K562 (cell line): Measurements from ENCODE around the gene WSCD1. TPM values are rescaled to one million over a fixed set of nuclear protein-coding genes. Genes with fewer than 3 reads are reported as not detected.

Experiments
- ATAC-seq: fragments of 200-7000 bp; cut with Tn5 transposase; 3 replicates; pipeline ENCODE4 v1.9.1; 2020; ENCODE audit warnings: moderate library complexity
- BruUV-seq: library from RNA; stranded (reverse); fragments of 400-500 nt; replicated peaks from 2 replicates; lab custom pipeline; 2021; lab: Mats Ljungman, UMichigan
- CTCF ChIA-PET: fragments of 300-600 bp; formaldehyde crosslinking; extraction: SDS; loops from one replicate; lab custom pipeline; 2021; ENCODE audit warnings: low intra/inter-chr PET ratio; lab: Yijun Ruan, JAX
- POLR2A ChIA-PET: fragments of 300-600, 350-650 bp; sonication (Branson Sonifier 250); formaldehyde crosslinking; extraction: SDS; loops from one replicate; lab custom pipeline; 2021; ENCODE audit warnings: antibody characterized with exemption, inconsistent platforms; lab: Yijun Ruan, JAX
- DNase-seq, 4 experiments: peaks; one replicate each; pipeline versions ENCODE4 v3.0.0 to v3.0.0-alpha.2; 2011 to 2018; ENCODE audit warnings: low spot score in 3 of 4, mixed read lengths in 3 of 4; ENCODE audit errors: extremely low read depth in 1 of 4
- FAIRE-seq: peaks from 2 replicates; lab custom pipeline; 2011; peaks lifted over from hg19 to GRCh38; lab: Jason Lieb, UNC
- H2AFZ ChIP-seq: 2 replicates; pipeline ENCODE4 v1.6.0; 2011; ENCODE audit warnings: low read depth, low read length, control low read depth, inconsistent platforms
- H3K27ac ChIP-seq: fragments of 200-600 bp; 3 replicates; pipeline ENCODE4 v1.8.0; 2011; ENCODE audit warnings: low read depth, mild to moderate bottlenecking, control low read depth, inconsistent platforms, low read length, moderate library complexity, mixed read lengths; ENCODE audit errors: extremely low read depth
- H3K27me3 ChIP-seq, 2 experiments: fragments of 300-600 bp in 1 of 2; 2 replicates in 1 of 2; 3 replicates in 1 of 2; pipeline versions ENCODE4 v1.6.0 to v1.8.0; 2011; ENCODE audit warnings: inconsistent platforms in 2 of 2, low read length in 2 of 2, mild to moderate bottlenecking in 1 of 2, mixed read lengths in 1 of 2, moderate library complexity in 1 of 2; ENCODE audit not compliant: control insufficient read depth in 2 of 2, insufficient read depth in 2 of 2
- H3K36me3 ChIP-seq: fragments of 300-600 bp; 3 replicates; pipeline ENCODE4 v1.8.0; 2011; ENCODE audit warnings: mild to moderate bottlenecking, low read length, inconsistent platforms; ENCODE audit not compliant: control insufficient read depth, insufficient read depth
- H3K4me1 ChIP-seq, 2 experiments: fragments of 200-600 bp in 1 of 2; replicated peaks in 1 of 2; 2 replicates in 1 of 2; 3 replicates in 1 of 2; pipeline versions ENCODE4 v1.5.1 to v1.8.0; 2011; ENCODE audit warnings: inconsistent platforms in 2 of 2, low read length in 2 of 2, mild to moderate bottlenecking in 1 of 2, mixed read lengths in 1 of 2, moderate library complexity in 1 of 2; ENCODE audit not compliant: control insufficient read depth in 2 of 2, insufficient read depth in 2 of 2
- H3K4me2 ChIP-seq: 2 replicates; pipeline ENCODE4 v1.6.1; 2011; ENCODE audit warnings: low read length, control low read depth, inconsistent platforms, mixed read lengths; ENCODE audit not compliant: insufficient read depth
- H3K4me3 ChIP-seq: fragments of 200-600 bp; sonication (generic), shearing (Covaris generic); 2 replicates; pipeline ENCODE4 v1.5.1; 2016; ENCODE audit warnings: control low read depth, inconsistent platforms
- H3K79me2 ChIP-seq: fragments of 200-600 bp; 3 replicates; pipeline ENCODE4 v1.8.0; 2011; ENCODE audit warnings: low read length, inconsistent platforms; ENCODE audit not compliant: control insufficient read depth, insufficient read depth
- H3K9ac ChIP-seq, 2 experiments: 2 replicates each; pipeline versions ENCODE4 v1.6.0 to v1.6.1; 2011; ENCODE audit warnings: low read depth in 2 of 2, low read length in 2 of 2, control low read depth in 1 of 2, inconsistent platforms in 1 of 2, mild to moderate bottlenecking in 1 of 2, mixed read lengths in 1 of 2; ENCODE audit not compliant: insufficient read depth in 1 of 2
- H3K9me1 ChIP-seq: one replicate; pipeline ENCODE4 v1.6.0; 2011; ENCODE audit warnings: inconsistent platforms, mild to moderate bottlenecking, low read length, moderate library complexity; ENCODE audit not compliant: control insufficient read depth, insufficient read depth
- H3K9me3 ChIP-seq: replicated peaks from 2 replicates; pipeline ENCODE4 v1.5.1; 2011; ENCODE audit warnings: low read depth, low read length, inconsistent platforms; ENCODE audit not compliant: control insufficient read depth, insufficient read depth
- H4K20me1 ChIP-seq: replicated peaks from 2 replicates; pipeline ENCODE4 v1.6.1; 2011; ENCODE audit warnings: low read length, inconsistent platforms, mixed read lengths; ENCODE audit not compliant: control insufficient read depth, insufficient read depth
- MAFG ChIP-seq: fragments of 450-650 bp; conservative IDR thresholded peaks from 2 replicates; pipeline ENCODE4 v1.6.1; 2016; ENCODE audit warnings: missing genetic modification characterization, missing compliant biosample characterization
- MYC ChIP-seq, 2 experiments: fragments of 250-450 bp in 1 of 2; sonication (Bioruptor Pico) in 1 of 2; IDR thresholded peaks; 2 replicates each; pipeline versions ENCODE4 v1.5.1 to v1.6.1; 2012 to 2021; ENCODE audit warnings: low read depth in 2 of 2, borderline replicate concordance in 1 of 2, improper control_type of control experiment in 1 of 2, low read length in 1 of 2, mild to moderate bottlenecking in 1 of 2, moderate library complexity in 1 of 2
- NR2F6 ChIP-seq: fragments of 450-650 bp; formaldehyde crosslinking; IDR thresholded peaks from 2 replicates; pipeline ENCODE4 v1.4.0; 2020; ENCODE audit warnings: mild to moderate bottlenecking
- NR4A1 ChIP-seq, 2 experiments: fragments of 250-450 bp in 1 of 2; fragments of 450-650 bp in 1 of 2; sonication (Bioruptor Pico) in 1 of 2; IDR thresholded peaks; 2 replicates each; pipeline versions ENCODE4 v1.4.0 to v1.6.1; 2016 to 2020; ENCODE audit warnings: mild to moderate bottlenecking in 2 of 2, missing compliant biosample characterization in 1 of 2, missing genetic modification characterization in 1 of 2, moderate library complexity in 1 of 2
- TCFL5 ChIP-seq: fragments of 250-450 bp; sonication (Bioruptor Pico); conservative IDR thresholded peaks from 2 replicates; pipeline ENCODE4 v1.6.1; 2021; ENCODE audit warnings: mild to moderate bottlenecking, moderate library complexity, matching md5 sums
- ZNF668 ChIP-seq: fragments of 250-450 bp; sonication (Bioruptor Pico); IDR thresholded peaks from 2 replicates; pipeline ENCODE4 v1.8.0; 2022; ENCODE audit warnings: mild to moderate bottlenecking, inconsistent platforms
- WGBS: fragments of 100-300 bp; shearing (Covaris generic); methylation state at CpG from one replicate; pipeline ENCODE4 v1.1.6; 2016; ENCODE audit warnings: low coverage, mixed read lengths; ENCODE audit not compliant: insufficient coverage; ENCODE audit errors: missing lambda C conversion rate; 5-methylcytosine and 5-hydroxymethylcytosine counted together
- in situ Hi-C: fragments of 300-500 bp; cut with MboI; formaldehyde crosslinking; loops from 4 replicates; pipeline ENCODE4 v1.15.0; 2018; ENCODE audit warnings: inconsistent platforms, mixed read lengths
- intact Hi-C: fragments of 100-400 bp; cut with micrococcal nuclease; formaldehyde crosslinking; loops from 2 replicates; pipeline ENCODE4 v1.14.2; 2022
- polyA plus RNA-seq, 8 experiments: library from polyadenylated mRNA; depleted of rRNA in 4 of 8; stranded (reverse) in 5 of 8; unstranded in 3 of 8; fragments of >200 nt; fragmentation: Nextera tagmentation in 2 of 8; fragmentation: Illumina TruSeq in 1 of 8; extraction: Ambion mirVana in 2 of 8; extraction: Trizol in 1 of 8; gene quantifications; 2 replicates each; pipeline versions ENCODE4 v1.2.1 to v1.2.3, GENCODE V29; 2011 to 2014; ENCODE audit warnings: inconsistent platforms in 1 of 8, missing spikeins in 1 of 8
- total RNA-seq, 7 experiments: library from RNA; depleted of rRNA in 6 of 7; stranded (reverse); fragments of >200 nt in 6 of 7; fragmentation: Illumina TruSeq in 2 of 7; extraction: Trizol in 2 of 7; gene quantifications; 2 replicates each; pipeline versions ENCODE4 v1.2.1 to v1.2.3, GENCODE V29; 2011 to 2021; ENCODE audit warnings: low replicate concordance in 1 of 7
- TF ChIP-seq, protein P1 (sequence below): sonication (generic); formaldehyde crosslinking; IDR thresholded peaks from 2 replicates; pipeline ENCODE4 v1.8.0; 2023; ENCODE audit warnings: missing genetic modification reagents, mild to moderate bottlenecking, borderline replicate concordance
- TF ChIP-seq, protein P2 (sequence below): sonication (generic); formaldehyde crosslinking; IDR thresholded peaks from 2 replicates; pipeline ENCODE4 v1.8.1; 2023; ENCODE audit warnings: mild to moderate bottlenecking, missing genetic modification reagents

Gene WSCD1
- total and polyA plus RNA-seq, 9 of the 15 experiments (the other 6 are each of a cell fraction or from before 2014, with no cell fraction given) = not detected

DNA sequence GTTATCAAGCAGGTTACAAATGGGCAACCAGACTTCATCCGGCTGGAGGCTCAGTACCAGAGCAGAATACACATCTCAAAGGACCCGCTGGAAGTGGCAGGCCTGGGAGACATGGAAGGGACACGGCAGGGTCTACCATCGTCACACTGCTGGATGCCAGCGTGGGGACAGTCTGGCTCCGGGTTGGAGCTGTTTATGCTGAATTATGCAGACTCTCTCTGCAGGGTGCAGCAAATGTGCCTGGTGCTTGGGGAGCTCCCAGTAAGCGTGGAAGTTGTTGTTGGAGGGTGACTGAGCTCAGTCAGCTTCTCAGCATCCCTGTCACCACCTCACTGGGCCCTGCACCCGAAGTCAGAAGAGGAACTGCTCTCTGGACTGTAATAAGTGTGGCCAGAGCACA, 12.2 kb downstream of the WSCD1 start:
- Histone ChIP-seq H3K36me3 (no peaks in the 10 kb centered on the region), H3K4me1 (no peaks in the 10 kb centered on the region), H3K27me3 (peaks cover 4 to 52% of the 10 kb centered on the region in 2 experiments; a peak in 4 of 5 replicates), H3K9me1 (no peaks in the 10 kb centered on the region), H3K27ac (no peak overlapping the region), H3K9me3 (no peaks in the 10 kb centered on the region), H3K4me2 (no peak overlapping the region), H4K20me1 (no peaks in the 10 kb centered on the region), H3K4me3 (no peak overlapping the region), H2AFZ (no peak overlapping the region), H3K9ac (no peak overlapping the region), H3K79me2 (no peaks in the 10 kb centered on the region)
- ATAC-seq (no peak), DNase-seq (no peak), FAIRE-seq (no peak)
- TF ChIP-seq MYC (IDR thresholded peaks at IDR 0.05; ENCODE audit: low read depth, low read length) (no peak), MYC (CRISPR knock-in tag; IDR thresholded peaks at IDR 0.05; ENCODE audit: borderline replicate concordance, low read depth) (no peak), ZNF668 (no peak), TCFL5 (CRISPR knock-in tag) (no peak), NR4A1 (CRISPR knock-in tag; IDR thresholded peaks at IDR 0.05) (no peak), NR4A1 (tag; IDR thresholded peaks at IDR 0.05) (no peak), MAFG (tag) (no peak), NR2F6 (CRISPR knock-in tag) (no peak)
- TF ChIP-seq, protein P1, sequence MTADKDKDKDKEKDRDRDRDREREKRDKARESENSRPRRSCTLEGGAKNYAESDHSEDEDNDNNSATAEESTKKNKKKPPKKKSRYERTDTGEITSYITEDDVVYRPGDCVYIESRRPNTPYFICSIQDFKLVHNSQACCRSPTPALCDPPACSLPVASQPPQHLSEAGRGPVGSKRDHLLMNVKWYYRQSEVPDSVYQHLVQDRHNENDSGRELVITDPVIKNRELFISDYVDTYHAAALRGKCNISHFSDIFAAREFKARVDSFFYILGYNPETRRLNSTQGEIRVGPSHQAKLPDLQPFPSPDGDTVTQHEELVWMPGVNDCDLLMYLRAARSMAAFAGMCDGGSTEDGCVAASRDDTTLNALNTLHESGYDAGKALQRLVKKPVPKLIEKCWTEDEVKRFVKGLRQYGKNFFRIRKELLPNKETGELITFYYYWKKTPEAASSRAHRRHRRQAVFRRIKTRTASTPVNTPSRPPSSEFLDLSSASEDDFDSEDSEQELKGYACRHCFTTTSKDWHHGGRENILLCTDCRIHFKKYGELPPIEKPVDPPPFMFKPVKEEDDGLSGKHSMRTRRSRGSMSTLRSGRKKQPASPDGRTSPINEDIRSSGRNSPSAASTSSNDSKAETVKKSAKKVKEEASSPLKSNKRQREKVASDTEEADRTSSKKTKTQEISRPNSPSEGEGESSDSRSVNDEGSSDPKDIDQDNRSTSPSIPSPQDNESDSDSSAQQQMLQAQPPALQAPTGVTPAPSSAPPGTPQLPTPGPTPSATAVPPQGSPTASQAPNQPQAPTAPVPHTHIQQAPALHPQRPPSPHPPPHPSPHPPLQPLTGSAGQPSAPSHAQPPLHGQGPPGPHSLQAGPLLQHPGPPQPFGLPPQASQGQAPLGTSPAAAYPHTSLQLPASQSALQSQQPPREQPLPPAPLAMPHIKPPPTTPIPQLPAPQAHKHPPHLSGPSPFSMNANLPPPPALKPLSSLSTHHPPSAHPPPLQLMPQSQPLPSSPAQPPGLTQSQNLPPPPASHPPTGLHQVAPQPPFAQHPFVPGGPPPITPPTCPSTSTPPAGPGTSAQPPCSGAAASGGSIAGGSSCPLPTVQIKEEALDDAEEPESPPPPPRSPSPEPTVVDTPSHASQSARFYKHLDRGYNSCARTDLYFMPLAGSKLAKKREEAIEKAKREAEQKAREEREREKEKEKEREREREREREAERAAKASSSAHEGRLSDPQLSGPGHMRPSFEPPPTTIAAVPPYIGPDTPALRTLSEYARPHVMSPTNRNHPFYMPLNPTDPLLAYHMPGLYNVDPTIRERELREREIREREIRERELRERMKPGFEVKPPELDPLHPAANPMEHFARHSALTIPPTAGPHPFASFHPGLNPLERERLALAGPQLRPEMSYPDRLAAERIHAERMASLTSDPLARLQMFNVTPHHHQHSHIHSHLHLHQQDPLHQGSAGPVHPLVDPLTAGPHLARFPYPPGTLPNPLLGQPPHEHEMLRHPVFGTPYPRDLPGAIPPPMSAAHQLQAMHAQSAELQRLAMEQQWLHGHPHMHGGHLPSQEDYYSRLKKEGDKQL (CRISPR knock-in tag) = no peak
- TF ChIP-seq, protein P2, sequence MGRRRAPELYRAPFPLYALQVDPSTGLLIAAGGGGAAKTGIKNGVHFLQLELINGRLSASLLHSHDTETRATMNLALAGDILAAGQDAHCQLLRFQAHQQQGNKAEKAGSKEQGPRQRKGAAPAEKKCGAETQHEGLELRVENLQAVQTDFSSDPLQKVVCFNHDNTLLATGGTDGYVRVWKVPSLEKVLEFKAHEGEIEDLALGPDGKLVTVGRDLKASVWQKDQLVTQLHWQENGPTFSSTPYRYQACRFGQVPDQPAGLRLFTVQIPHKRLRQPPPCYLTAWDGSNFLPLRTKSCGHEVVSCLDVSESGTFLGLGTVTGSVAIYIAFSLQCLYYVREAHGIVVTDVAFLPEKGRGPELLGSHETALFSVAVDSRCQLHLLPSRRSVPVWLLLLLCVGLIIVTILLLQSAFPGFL (CRISPR knock-in tag) = no peak
- 0% methylated on average over 4 of the region's 8 CpGs for WGBS
- ChIA-PET POLR2A (interaction anchor here (0.6 kb wide), 1 partner anchor 13 kb away, joined by 3 read pairs; no protein-coding TSS in a partner anchor), CTCF (no interaction called here)
- intact Hi-C loops = no loop called here
- no TSS peak for BruUV-seq
- in situ Hi-C loops = no loop called here
